Activated CD8-positive, alpha-beta T cell treated with anti-CD3 and anti-CD28 coated beads for 36 hours (primary cell): ENCODE data around the gene CLSTN2. TPM values are rescaled to one million over a fixed set of nuclear protein-coding genes. Genes with fewer than 3 reads are reported as not detected.

Experiments
- ATAC-seq: fragments of 200-7000 bp; cut with Tn5 transposase; one replicate; pipeline ENCODE4 v1.10.0; 2021; ENCODE audit warnings: mild to moderate bottlenecking, moderate library complexity
- CTCF ChIA-PET: fragments of 350-600 bp; sonication (Branson Sonifier 250); formaldehyde crosslinking; loops from one replicate; lab custom pipeline; 2021; ENCODE audit warnings: antibody characterized with exemption; lab: Charles Lee
- POLR2A ChIA-PET: fragments of 350-600 bp; sonication (Branson Sonifier 250); formaldehyde crosslinking; loops from one replicate; lab custom pipeline; 2021; ENCODE audit warnings: antibody characterized with exemption; lab: Charles Lee
- DNase-seq: peaks from one replicate; pipeline ENCODE4 v3.0.0-alpha.2; 2020
- H3K27ac Mint-ChIP-seq: one replicate; pipeline ENCODE4 v1.8.0; 2021; ENCODE audit warnings: mild to moderate bottlenecking, mixed read lengths
- H3K27me3 Mint-ChIP-seq: one replicate; pipeline ENCODE4 v1.8.0; 2021; ENCODE audit warnings: mixed read lengths
- H3K36me3 Mint-ChIP-seq: one replicate; pipeline ENCODE4 v1.8.0; 2021; ENCODE audit warnings: low read depth, mixed read lengths
- H3K4me1 Mint-ChIP-seq: one replicate; pipeline ENCODE4 v1.8.0; 2021; ENCODE audit warnings: low read depth, mixed read lengths
- H3K4me3 Mint-ChIP-seq: one replicate; pipeline ENCODE4 v1.8.0; 2021; ENCODE audit warnings: mild to moderate bottlenecking, moderate library complexity, mixed read lengths
- H3K9me3 Mint-ChIP-seq: one replicate; pipeline ENCODE4 v1.8.0; 2021; ENCODE audit warnings: mixed read lengths
- CTCF ChIP-seq: fragments of 200-600 bp; IDR thresholded peaks from one replicate; pipeline ENCODE4 v1.8.0; 2022; ENCODE audit warnings: antibody characterized with exemption, mild to moderate bottlenecking
- intact Hi-C: fragments of 100-400 bp; cut with micrococcal nuclease; formaldehyde crosslinking; loops from one replicate; pipeline ENCODE4 v1.10.0; 2022
- total RNA-seq, 2 experiments: library from RNA; stranded (reverse); gene quantifications; one replicate each; pipeline ENCODE4 v1.2.3, GENCODE V29; 2021

The CLSTN2 gene
- total RNA-seq, 2 experiments from 2014 or later, result not detected

GRCh38 chr3:140467796-140468315 is 532.9 kb downstream of the CLSTN2 start:
- DNase-seq (no peak), ATAC-seq (no peak)
- TF ChIP-seq CTCF, result no peak
- H3K4me3 Mint-ChIP-seq, result no peak overlapping the region
- no peak overlapping the region for H3K27ac Mint-ChIP-seq
- CTCF ChIA-PET, result no interaction called here
- H3K36me3 Mint-ChIP-seq, result no peaks in the 10 kb centered on the region
- POLR2A ChIA-PET, result no interaction called here
- peaks cover 6% of the 10 kb centered on the region for H3K27me3 Mint-ChIP-seq
- H3K4me1 Mint-ChIP-seq, result peaks cover 4% of the 10 kb centered on the region
- no peaks in the 10 kb centered on the region for H3K9me3 Mint-ChIP-seq
- intact Hi-C loops, result no loop called here

- intact Hi-C loops, result no loop called here
- TF ChIP-seq CTCF, result no peak
- H3K27me3 Mint-ChIP-seq, result peaks cover 6% of the 10 kb centered on the region
- CTCF ChIA-PET, result no interaction called here
- no peaks in the 10 kb centered on the region for H3K9me3 Mint-ChIP-seq
- POLR2A ChIA-PET, result no interaction called here
- H3K36me3 Mint-ChIP-seq, result no peaks in the 10 kb centered on the region
- no peak for ATAC-seq
- H3K27ac Mint-ChIP-seq, result no peak overlapping the region
- DNase-seq, result no peak
- H3K4me3 Mint-ChIP-seq, result no peak overlapping the region
- H3K4me1 Mint-ChIP-seq, result peaks cover 4% of the 10 kb centered on the region
Observed at GRCh38 chr3:140468407-140468806, 533.4 kb downstream of the CLSTN2 start.

GRCh38 chr3:140469491-140469890 is 534.5 kb downstream of the CLSTN2 start:
- peaks cover 6% of the 10 kb centered on the region for H3K27me3 Mint-ChIP-seq
- peaks cover 4% of the 10 kb centered on the region for H3K4me1 Mint-ChIP-seq
- ATAC-seq, result no peak
- H3K36me3 Mint-ChIP-seq, result no peaks in the 10 kb centered on the region
- intact Hi-C loops, result no loop called here
- TF ChIP-seq CTCF, result no peak
- no peaks in the 10 kb centered on the region for H3K9me3 Mint-ChIP-seq
- H3K4me3 Mint-ChIP-seq, result no peak overlapping the region
- H3K27ac Mint-ChIP-seq, result no peak overlapping the region
- DNase-seq, result no peak
- CTCF ChIA-PET, result no interaction called here
- POLR2A ChIA-PET, result no interaction called here

- POLR2A ChIA-PET, result no interaction called here
- ATAC-seq (no peak), DNase-seq (no peak)
- TF ChIP-seq CTCF, result no peak
- Mint-ChIP-seq H3K9me3 (no peaks in the 10 kb centered on the region), H3K36me3 (no peaks in the 10 kb centered on the region), H3K27ac (no peak overlapping the region), H3K4me3 (no peak overlapping the region), H3K4me1 (peaks cover 4% of the 10 kb centered on the region), H3K27me3 (peaks cover 6% of the 10 kb centered on the region)
- CTCF ChIA-PET, result no interaction called here
- intact Hi-C loops, result no loop called here
Observed at GRCh38 chr3:140470211-140470610, 535.2 kb downstream of the CLSTN2 start.

- CTCF ChIA-PET, result no interaction called here
- no peak for TF ChIP-seq CTCF
- Mint-ChIP-seq H3K27me3 (peaks cover 6% of the 10 kb centered on the region), H3K4me1 (peaks cover 4% of the 10 kb centered on the region), H3K4me3 (no peak overlapping the region), H3K27ac (no peak overlapping the region), H3K9me3 (no peaks in the 10 kb centered on the region), H3K36me3 (no peaks in the 10 kb centered on the region)
- intact Hi-C loops, result no loop called here
- DNase-seq, result no peak
- ATAC-seq, result no peak
- POLR2A ChIA-PET, result no interaction called here
Observed at GRCh38 chr3:140470962-140471361, 536.0 kb downstream of the CLSTN2 start.
